IgD-negative memory B cell (primary cell): ENCODE measurements around the gene SPAG6. TPM values are rescaled to one million over a fixed set of nuclear protein-coding genes. Genes with fewer than 3 reads are reported as not detected.

Source experiments
- H3K27ac Mint-ChIP-seq, 3 donors: one replicate each; pipeline ENCODE4 v1.8.0; 2020 to 2022; ENCODE audit warnings: mild to moderate bottlenecking in 3 of 3, mixed read lengths in 3 of 3, moderate library complexity in 1 of 3
- H3K27me3 Mint-ChIP-seq: one replicate; pipeline ENCODE4 v1.8.0; 2021; ENCODE audit warnings: mixed read lengths
- H3K36me3 Mint-ChIP-seq: one replicate; pipeline ENCODE4 v1.8.0; 2020; ENCODE audit warnings: mild to moderate bottlenecking, mixed read lengths
- H3K4me1 Mint-ChIP-seq, 3 donors: one replicate each; pipeline ENCODE4 v1.8.0; 2020 to 2022; ENCODE audit warnings: mixed read lengths in 3 of 3, mild to moderate bottlenecking in 1 of 3
- H3K4me3 Mint-ChIP-seq, 4 donors: one replicate each; pipeline ENCODE4 v1.8.0; 2020 to 2022; ENCODE audit warnings: mild to moderate bottlenecking in 4 of 4, mixed read lengths in 4 of 4, moderate library complexity in 3 of 4
- H3K9me3 Mint-ChIP-seq, 3 donors: one replicate each; pipeline ENCODE4 v1.8.0; 2020 to 2021; ENCODE audit warnings: mixed read lengths in 3 of 3, mild to moderate bottlenecking in 1 of 3
- polyA plus RNA-seq: library from polyadenylated mRNA; unstranded; fragments of 300-500 nt; fragmentation: Illumina TruSeq; gene quantifications from one replicate; pipeline ENCODE4 v1.2.3, GENCODE V29; 2021

SPAG6 gene
- polyA plus RNA-seq, 1 donor from 2014 or later: not detected

GRCh38 chr10:22454634-22455033 lies 109.3 kb downstream of the SPAG6 start:
- peak overlapping the region in 2 of 4 donors; percentile 58 to 82 for H3K4me3 Mint-ChIP-seq
- H3K4me1 Mint-ChIP-seq: peaks cover 23 to 28% (median 26%) of the 10 kb centered on the region in 3 donors
- peaks cover 0 to 1% (median 0%) of the 10 kb centered on the region in 3 donors for H3K9me3 Mint-ChIP-seq
- no peak overlapping the region for H3K27ac Mint-ChIP-seq
- no peaks in the 10 kb centered on the region for H3K36me3 Mint-ChIP-seq
- peaks cover 2% of the 10 kb centered on the region for H3K27me3 Mint-ChIP-seq

- Mint-ChIP-seq H3K4me3 (peak overlapping the region in 2 of 4 donors; percentile 58 to 60), H3K9me3 (peaks cover 0 to 1% (median 0%) of the 10 kb centered on the region in 3 donors), H3K27me3 (peaks cover 2% of the 10 kb centered on the region), H3K27ac (peak overlapping the region in 1 of 3 donors; percentile 39), H3K36me3 (no peaks in the 10 kb centered on the region), H3K4me1 (peaks cover 23 to 32% (median 28%) of the 10 kb centered on the region in 3 donors)
Observed at GRCh38 chr10:22455068-22455857, 110.0 kb downstream of the SPAG6 start.

DNA sequence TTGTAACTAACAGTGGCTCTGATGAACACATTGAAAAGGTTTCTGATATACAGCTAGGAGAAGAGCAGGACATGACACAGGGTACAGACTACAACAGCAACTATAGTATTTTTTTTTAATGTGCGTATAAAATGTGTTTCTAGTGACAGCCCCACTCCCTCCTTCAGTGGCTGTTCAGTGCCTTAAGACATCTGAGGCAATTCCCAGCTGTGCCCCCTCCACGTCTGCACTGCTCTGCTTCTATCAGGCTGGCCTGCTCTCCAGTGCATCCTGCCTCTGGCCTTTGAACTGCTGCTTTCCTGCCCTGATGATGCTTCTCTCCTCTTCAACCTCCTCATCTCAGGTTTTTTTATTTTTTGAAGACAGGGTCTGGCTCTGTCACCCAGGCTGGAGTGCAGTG lies 111.2 kb downstream of the SPAG6 start:
- peaks cover under 1% of the 10 kb centered on the region for H3K27me3 Mint-ChIP-seq
- H3K9me3 Mint-ChIP-seq: peaks cover 0 to 1% (median 0%) of the 10 kb centered on the region in 3 donors
- H3K27ac Mint-ChIP-seq: no peak overlapping the region
- no peaks in the 10 kb centered on the region for H3K36me3 Mint-ChIP-seq
- peaks cover 23 to 31% (median 28%) of the 10 kb centered on the region in 3 donors for H3K4me1 Mint-ChIP-seq
- H3K4me3 Mint-ChIP-seq: no peak overlapping the region

DNA sequence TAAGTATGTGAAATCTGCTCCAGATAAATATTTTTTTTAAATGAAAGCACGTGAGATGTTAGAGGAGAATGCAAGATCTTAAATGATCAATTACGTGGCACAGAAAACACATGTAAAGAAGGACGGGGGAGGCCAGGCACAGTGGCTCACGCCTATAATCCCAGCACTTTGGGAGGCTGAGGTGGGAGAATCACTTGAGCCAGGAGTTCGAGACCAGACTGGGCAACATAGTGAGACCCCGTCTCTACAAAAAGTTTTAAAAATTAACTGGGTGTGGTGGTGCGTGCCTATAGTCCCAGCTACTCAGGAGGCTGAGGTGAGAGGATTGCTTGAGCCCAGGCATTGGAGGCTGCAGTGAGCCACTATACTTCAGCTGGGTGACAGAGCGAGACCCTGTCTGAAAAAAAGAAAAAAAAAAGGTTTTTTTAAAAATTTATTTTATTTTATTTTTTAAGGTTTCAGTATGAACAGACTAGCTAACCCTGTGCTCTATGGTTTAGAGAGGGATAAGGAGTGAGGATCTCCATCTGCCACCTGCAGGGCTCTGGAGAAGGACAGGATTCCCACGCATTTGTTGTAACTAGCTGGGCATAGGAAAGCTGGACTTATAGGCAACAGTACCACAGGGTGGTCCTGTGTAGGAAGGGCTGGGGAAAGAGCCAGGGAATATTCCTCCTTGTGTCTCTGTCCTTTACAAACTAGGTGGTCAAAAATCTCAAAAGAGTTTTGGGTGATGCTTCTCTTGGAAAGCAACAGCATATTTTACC lies 113.2 kb downstream of the SPAG6 start:
- Mint-ChIP-seq H3K4me1 (peaks cover 24 to 27% (median 25%) of the 10 kb centered on the region in 3 donors), H3K4me3 (no peak overlapping the region), H3K27ac (no peak overlapping the region), H3K27me3 (no peaks in the 10 kb centered on the region), H3K9me3 (peaks cover 0 to 1% (median 0%) of the 10 kb centered on the region in 3 donors), H3K36me3 (peaks cover 2% of the 10 kb centered on the region)

GRCh38 chr10:22459496-22459895 lies 114.2 kb downstream of the SPAG6 start:
- no peak overlapping the region for H3K4me3 Mint-ChIP-seq
- H3K27me3 Mint-ChIP-seq: no peaks in the 10 kb centered on the region
- peaks cover 2% of the 10 kb centered on the region for H3K36me3 Mint-ChIP-seq
- H3K27ac Mint-ChIP-seq: no peak overlapping the region
- peaks cover 22 to 26% (median 26%) of the 10 kb centered on the region in 3 donors for H3K4me1 Mint-ChIP-seq
- H3K9me3 Mint-ChIP-seq: peaks cover 0 to 1% (median 0%) of the 10 kb centered on the region in 3 donors

GRCh38 chr10:22460101-22460500 lies 114.8 kb downstream of the SPAG6 start:
- H3K4me3 Mint-ChIP-seq: no peak overlapping the region
- H3K9me3 Mint-ChIP-seq: peaks cover 0 to 1% (median 0%) of the 10 kb centered on the region in 3 donors
- no peaks in the 10 kb centered on the region for H3K27me3 Mint-ChIP-seq
- peaks cover 3% of the 10 kb centered on the region for H3K36me3 Mint-ChIP-seq
- no peak overlapping the region for H3K27ac Mint-ChIP-seq
- H3K4me1 Mint-ChIP-seq: peaks cover 16 to 22% (median 20%) of the 10 kb centered on the region in 3 donors

GRCh38 chr10:22460531-22461403 lies 115.5 kb downstream of the SPAG6 start:
- Mint-ChIP-seq H3K27ac (no peak overlapping the region), H3K4me3 (peak overlapping the region in 1 of 4 donors; percentile 29), H3K9me3 (peaks cover 0 to 1% (median 0%) of the 10 kb centered on the region in 3 donors), H3K27me3 (no peaks in the 10 kb centered on the region), H3K4me1 (peaks cover 9 to 16% (median 13%) of the 10 kb centered on the region in 3 donors), H3K36me3 (peaks cover 3% of the 10 kb centered on the region)

GRCh38 chr10:22461891-22462290 lies 116.6 kb downstream of the SPAG6 start:
- peaks cover 3% of the 10 kb centered on the region for H3K36me3 Mint-ChIP-seq
- peak overlapping the region in 1 of 3 donors; percentile 41 for H3K27ac Mint-ChIP-seq
- peaks cover 0 to 1% (median 0%) of the 10 kb centered on the region in 3 donors for H3K9me3 Mint-ChIP-seq
- H3K27me3 Mint-ChIP-seq: no peaks in the 10 kb centered on the region
- peaks cover 8 to 14% (median 8%) of the 10 kb centered on the region in 3 donors for H3K4me1 Mint-ChIP-seq
- no peak overlapping the region for H3K4me3 Mint-ChIP-seq

GRCh38 chr10:22463255-22463654 lies 118.0 kb downstream of the SPAG6 start:
- Mint-ChIP-seq H3K4me3 (no peak overlapping the region), H3K9me3 (peaks cover 0 to 1% (median 0%) of the 10 kb centered on the region in 3 donors), H3K27ac (no peak overlapping the region), H3K27me3 (no peaks in the 10 kb centered on the region), H3K36me3 (peaks cover 3% of the 10 kb centered on the region), H3K4me1 (peaks cover 8 to 14% (median 8%) of the 10 kb centered on the region in 3 donors)

DNA sequence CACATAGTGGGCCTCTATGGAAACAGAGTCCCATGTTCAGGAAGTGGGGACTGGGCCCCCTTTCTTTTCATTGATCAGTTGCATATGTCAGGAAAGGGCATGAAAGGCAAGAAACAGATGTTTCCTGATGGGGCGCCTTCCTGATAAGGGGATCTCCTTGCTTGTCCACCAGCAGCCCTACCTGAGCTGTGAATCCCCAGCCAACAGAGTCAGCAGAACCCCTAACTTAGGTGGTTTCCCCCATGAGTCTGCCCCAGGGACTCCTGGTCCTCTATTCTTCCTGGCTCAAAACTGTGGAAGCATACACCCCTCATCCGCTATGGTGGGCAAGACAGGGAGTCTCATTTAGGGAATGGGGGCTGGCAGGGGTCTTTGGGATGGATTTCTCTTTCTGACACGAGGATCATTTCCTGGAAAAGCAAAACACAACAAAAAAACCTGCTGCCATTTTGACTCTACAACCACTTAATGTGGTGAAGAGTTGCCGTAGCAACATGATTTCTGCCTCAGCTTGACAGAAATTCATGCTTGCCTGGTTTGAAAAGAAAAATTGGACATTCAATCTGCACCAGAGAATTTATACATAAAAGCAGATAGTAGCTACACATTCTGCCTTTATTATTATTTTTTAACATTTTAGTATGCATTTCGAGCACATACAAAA lies 119.8 kb downstream of the SPAG6 start:
- Mint-ChIP-seq H3K9me3 (no peaks in the 10 kb centered on the region), H3K36me3 (peaks cover 3% of the 10 kb centered on the region), H3K4me1 (peaks cover 0 to 9% (median 3%) of the 10 kb centered on the region in 3 donors), H3K27me3 (no peaks in the 10 kb centered on the region), H3K27ac (no peak overlapping the region), H3K4me3 (peak overlapping the region in 1 of 4 donors; percentile 58)

DNA sequence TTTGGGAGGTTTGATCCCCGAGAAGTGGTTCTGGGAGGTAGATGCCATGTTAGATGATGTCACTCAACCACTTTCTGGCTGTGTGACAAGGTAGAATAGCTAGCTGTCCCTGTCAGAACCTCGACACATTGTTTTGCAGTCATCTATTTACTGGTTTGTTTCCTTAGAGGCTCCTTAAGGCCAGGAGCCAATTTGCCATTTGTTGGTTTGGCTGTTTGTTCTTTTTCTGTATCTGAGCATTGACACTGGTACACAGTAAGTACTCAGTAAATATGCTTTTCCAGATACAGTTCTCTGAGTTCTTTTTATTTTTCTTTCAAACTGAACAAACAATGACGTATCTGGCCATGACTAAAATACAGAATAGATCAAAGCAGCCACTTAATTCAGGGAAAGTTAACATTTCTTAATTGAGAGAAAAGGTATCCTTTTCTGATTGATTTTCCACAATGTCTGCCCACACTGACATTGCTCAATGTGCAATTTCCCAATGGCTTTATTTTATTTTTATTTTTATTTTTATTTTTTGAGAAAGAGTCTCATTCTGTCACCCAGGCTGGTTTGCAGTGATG lies 121.6 kb downstream of the SPAG6 start:
- Mint-ChIP-seq H3K27me3 (peaks cover 1% of the 10 kb centered on the region), H3K9me3 (no peaks in the 10 kb centered on the region), H3K27ac (no peak overlapping the region), H3K4me1 (peaks cover 0 to 9% (median 3%) of the 10 kb centered on the region in 3 donors), H3K4me3 (peak overlapping the region in 1 of 4 donors; percentile 13), H3K36me3 (peaks cover 3% of the 10 kb centered on the region)
